ENCODE data around the gene HOXC4.

DNA sequence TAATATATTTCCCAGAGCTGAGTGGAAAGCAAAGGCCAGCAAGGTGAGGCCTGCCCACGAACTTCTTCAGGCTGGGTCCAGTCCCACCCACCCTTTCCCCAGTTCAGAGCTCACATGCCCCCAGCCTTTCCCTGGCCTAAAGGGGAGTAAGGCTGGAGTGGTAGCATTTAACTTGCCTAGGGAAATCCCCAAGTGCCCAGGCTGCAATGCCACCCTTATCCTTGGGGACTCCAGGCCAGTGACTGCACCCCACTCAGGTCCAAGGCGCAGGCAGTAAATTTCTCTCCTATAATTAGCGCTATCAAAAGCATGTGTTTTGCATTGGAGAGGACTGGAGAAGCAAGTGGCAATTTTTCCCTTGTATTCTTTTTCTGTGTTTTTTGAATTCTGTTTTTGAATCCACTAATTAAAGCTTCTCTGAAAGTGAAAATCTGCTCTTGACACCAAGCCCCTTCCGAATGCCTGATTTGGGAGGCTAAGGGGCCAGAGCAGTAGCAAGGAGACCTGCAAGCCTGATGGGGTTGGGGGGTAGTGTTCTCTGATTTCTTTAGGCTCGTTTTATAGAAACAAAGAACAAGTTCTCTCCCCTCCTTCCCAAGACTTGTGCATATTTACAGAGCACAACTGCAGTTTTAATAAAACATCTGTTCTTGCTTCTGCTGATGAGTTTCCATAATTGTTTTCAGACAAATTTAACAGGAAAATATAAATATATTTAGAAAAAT lies 28.9 kb upstream of the HOXC4 start:
- TF ChIP-seq POLR2AphosphoS5 (IDR thresholded peaks at IDR 0.05), result no peak
- TF ChIP-seq EP300 (conservative IDR thresholded peaks at IDR 0.05; ENCODE audit: poor library complexity, severe bottlenecking), result no peak
- TF ChIP-seq CTCF (IDR thresholded peaks at IDR 0.05; ENCODE audit: poor library complexity, severe bottlenecking), result no peak
- TF ChIP-seq RAD21 (conservative IDR thresholded peaks at IDR 0.05), result no peak
- TF ChIP-seq TAF1 (IDR thresholded peaks at IDR 0.05; ENCODE audit: low read depth), result no peak
